Muscle of arm (tissue), 12 donors: ENCODE measurements around the gene INSIG2. TPM values are rescaled to one million over a fixed set of nuclear protein-coding genes. Genes with fewer than 3 reads are reported as not detected.
"Not testable (repeated sequence)": the region's sequence is repeated elsewhere in the genome, so short reads cannot be mapped to it uniquely, and the experiment has no call there.

Experiments used
- DNase-seq: peaks from one replicate; pipeline ENCODE4 v3.0.0-alpha.2; 2013
- polyA plus RNA-seq, 12 donors: library from polyadenylated mRNA; unstranded; fragments of 120-200 nt; gene quantifications; one replicate each; pipeline ENCODE4 v1.2.1, GENCODE V29; 2013; ENCODE audit not compliant: insufficient read length in 12 of 12

INSIG2 gene
- polyA plus RNA-seq, 12 donors = 15.5 to 34.0 (median 21.7) TPM; not detected in 1

- DNase-seq = no peak
Observed at GRCh38 chr2:118056801-118057200, 31.5 kb upstream of the INSIG2 start.

DNA sequence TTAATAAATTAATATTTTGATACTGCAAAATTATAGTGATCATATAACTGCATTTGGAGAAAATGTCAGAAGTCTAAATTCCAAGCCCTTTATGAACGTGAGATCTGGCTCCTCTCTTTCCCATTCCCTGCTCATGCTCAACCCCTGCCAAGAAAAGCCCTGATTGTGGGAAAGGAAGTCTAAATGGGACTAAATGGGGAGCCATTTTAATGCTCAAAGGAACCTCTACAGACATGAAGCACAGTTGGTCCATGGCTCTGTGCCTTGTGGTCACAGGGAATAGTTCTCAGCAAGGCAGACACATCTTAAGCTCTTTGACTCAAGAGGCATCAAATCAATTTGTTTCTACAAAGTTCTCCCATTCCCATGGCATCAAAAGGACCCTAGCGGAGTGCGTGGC is 29.3 kb upstream of the INSIG2 start:
- no peak for DNase-seq

DNA sequence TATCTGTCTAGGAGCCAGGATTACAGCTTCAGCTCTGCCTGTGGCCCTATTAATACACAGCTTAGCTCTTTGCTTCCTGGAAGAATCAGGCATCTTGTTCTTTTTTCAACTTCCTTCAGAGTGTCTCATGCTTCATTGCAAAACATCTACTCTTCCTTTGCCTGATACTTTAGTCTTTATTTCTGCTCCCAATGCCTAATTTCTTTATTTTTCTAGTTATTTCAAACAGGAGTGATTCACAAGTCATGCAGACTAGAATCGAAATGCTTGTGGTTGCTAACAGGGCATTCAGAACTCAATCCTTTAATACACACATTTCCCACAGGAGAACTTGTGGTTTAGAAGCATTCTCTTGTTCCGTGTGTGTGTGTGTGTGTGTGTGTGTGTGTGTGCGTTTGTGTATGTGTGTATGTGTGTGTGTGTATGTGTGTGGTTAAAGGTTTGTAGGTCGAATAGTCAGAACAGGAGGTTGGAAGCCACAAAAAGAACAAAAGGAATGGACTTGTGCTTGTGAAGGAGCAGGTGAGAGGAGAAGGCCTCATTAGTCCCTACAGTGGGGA is 28.3 kb upstream of the INSIG2 start:
- no peak for DNase-seq

DNA sequence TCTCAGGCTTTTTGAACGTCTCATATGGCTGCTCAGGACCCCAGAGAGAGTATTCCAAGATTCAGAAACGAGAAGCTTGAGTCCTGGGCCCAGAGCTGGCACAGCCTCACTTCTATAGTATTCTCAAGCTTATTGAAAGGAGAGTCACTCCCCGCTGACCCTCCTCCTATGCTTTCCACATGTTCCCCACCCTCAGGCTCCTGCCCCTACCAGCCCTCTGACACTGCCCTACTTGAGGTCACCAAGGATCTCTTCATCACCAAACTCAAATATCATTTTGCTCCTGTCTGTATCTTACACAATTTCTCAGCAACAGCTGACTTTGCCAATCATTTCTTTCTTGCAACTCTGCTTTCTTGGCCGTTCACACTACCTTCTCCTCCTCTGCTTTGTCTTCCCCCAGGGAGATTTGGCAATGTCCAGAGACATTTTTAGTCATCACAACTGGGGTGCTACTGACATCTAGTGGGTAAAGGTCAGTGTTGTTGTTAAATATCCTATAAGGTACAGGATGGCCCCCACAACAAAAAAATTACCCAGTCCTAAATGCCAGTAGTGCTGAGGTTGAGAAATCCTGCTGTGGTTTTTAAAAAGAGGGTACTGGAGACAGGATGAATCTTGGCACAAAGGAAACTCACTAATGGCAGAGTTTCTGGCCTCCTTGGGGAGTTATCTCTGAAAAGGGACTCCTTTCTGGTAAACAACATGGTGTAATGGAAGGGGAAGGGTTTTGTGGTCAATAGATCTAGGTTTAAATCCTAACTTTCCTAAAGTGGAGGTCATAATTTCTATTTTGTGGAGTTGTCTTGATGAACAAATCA is 26.9 kb upstream of the INSIG2 start:
- peak; percentile 8 for DNase-seq

DNA sequence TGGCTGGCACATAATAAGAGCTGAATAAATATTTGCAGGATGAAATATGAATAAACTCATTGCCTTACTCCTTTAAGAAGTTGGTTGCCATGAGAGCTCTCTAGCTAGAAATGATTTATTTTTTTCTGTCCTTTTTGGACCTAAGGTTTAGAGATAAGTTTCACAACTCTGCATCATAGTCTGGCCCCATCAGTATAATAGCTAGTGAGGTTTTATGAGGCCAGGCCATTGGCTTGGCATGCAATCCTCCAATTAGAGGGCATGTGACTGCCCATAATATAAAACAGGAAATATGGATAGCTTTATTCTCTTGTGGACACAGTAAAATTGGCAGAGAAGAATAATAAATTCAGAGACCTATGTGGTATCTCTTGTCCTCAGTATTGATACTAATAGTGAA is 26.2 kb upstream of the INSIG2 start:
- DNase-seq = no peak

- DNase-seq = no peak
Observed at GRCh38 chr2:118062669-118063068, 25.6 kb upstream of the INSIG2 start.

GRCh38 chr2:118065015-118065706 is 23.1 kb upstream of the INSIG2 start:
- no peak for DNase-seq

DNA sequence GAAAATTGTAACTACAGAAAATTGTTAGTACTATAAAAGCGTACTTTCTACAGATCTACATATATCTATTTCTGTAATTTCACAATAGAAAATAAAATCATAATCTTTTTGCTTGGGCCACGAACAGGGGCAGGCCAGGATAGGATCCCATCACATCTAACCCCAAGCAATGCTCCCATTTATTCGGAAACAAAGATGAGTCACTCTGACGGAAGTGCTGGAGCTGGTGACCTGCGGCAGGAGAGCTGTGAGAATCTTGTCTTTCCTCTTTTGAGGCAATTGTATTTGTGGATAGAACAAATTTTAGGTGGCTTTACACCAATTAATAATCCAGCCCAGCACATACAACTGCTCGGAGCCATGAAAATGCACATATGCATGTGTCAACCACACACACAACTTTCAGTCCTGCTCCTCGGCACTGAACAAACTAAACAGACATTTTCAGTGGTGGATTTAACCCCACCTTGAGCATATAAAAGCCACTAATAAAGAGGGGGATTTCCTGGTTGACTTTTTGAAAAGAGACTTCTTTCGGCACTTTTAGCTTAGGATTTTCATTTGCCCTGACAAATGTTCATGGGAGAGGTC is 22.3 kb upstream of the INSIG2 start:
- DNase-seq = no peak

- DNase-seq = no peak
Observed at GRCh38 chr2:118077636-118078247, 10.5 kb upstream of the INSIG2 start.

GRCh38 chr2:118078734-118079133 is 9.5 kb upstream of the INSIG2 start:
- no peak for DNase-seq

DNA sequence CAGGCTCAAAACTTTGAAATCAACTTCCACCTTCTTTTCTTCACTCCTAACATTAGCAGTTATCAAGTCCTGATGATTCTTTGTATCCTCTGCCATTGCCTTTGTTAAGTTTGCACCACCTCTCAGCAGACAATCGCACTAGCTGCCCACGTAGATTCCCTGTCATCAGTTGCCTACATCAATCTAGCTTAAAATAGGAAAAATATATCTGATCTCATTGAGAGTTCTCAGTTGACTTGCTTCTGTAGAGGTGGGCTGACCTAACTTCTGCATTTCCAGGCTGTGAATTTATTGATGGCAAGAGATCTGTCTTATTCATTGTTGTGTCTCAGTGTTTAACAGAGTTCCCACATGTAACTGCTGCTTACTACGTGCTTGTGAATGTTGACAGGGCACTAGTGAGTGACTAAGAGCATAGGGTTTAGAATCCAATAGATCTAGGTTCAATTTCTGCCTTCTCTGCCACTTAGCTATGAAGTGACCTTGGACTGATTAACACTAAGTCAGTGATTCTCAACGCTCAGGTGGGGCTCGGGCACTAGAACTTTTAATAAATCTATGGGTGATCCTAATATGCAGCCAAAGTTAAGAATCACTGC is 3.7 kb upstream of the INSIG2 start:
- no peak for DNase-seq

- DNase-seq = no peak
Observed at GRCh38 chr2:118085173-118086023, 2.9 kb upstream of the INSIG2 start.

DNA sequence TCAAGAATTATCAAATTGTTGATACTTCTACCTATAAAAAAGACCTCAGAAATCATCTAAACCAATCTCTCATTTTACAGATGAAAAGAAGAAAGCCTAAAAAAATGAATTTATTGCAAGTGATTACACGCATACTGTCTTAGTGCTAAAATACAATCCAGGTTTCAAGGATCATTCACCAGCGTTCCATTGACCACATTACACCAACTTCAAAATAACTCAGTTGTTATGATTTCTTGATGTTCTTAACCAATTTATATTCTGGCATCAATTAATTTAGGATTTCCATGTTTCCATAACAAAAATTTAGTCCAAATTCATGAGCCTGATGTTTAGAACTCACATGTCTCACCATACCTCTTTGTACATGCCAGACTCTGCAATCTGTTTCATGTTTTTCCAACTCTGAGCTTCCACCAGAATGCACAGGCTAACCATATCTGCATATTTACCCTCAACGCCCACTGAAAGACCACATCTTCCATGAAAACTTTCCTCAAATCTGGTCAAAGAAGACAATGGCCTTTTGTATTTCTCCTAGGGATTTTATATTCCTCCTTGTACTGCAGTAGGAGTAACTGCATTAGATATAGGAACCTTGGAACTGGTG is 2.1 kb upstream of the INSIG2 start:
- no peak for DNase-seq

DNA sequence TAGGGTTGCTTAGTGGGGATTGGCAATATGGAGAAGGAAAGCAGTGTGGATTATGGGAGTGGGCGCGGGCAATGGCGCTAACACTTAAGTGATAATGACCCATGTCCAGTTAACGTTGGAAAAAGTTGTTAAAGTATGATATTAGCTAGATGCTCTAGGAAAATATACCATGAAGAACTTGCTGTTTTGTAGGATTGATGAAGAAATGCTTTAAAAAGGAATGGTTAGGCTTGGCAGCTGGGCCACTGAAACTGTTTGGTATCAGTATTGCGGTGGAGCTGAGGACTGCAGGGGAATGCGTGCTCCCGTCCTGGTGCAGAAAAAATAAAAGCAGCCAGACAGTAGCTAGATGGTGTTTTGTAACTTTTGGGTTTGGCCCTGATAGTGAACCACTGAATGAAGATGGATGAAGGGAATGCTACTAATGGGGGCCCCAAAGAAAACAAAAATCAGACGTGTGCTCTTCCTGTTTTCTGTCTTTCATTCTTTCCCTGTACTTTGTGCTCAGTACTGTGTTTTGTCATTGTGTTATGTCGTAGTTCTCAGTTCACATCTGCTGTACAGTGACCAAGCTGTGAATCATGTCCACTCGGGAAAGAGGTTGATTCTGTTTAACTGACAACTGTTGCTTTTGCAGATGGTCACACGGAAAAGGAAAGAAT is 999 bp downstream of the INSIG2 start:
- peak; percentile 20 for DNase-seq

- DNase-seq = no peak
Observed at GRCh38 chr2:118090387-118091139, 2.3 kb downstream of the INSIG2 start.

- DNase-seq = no peak
Observed at GRCh38 chr2:118091140-118091478, 2.8 kb downstream of the INSIG2 start.

- DNase-seq = no peak
Observed at GRCh38 chr2:118091631-118092030, 3.4 kb downstream of the INSIG2 start.

GRCh38 chr2:118094102-118094501 is 5.8 kb downstream of the INSIG2 start:
- DNase-seq = not testable (repeated sequence)

DNA sequence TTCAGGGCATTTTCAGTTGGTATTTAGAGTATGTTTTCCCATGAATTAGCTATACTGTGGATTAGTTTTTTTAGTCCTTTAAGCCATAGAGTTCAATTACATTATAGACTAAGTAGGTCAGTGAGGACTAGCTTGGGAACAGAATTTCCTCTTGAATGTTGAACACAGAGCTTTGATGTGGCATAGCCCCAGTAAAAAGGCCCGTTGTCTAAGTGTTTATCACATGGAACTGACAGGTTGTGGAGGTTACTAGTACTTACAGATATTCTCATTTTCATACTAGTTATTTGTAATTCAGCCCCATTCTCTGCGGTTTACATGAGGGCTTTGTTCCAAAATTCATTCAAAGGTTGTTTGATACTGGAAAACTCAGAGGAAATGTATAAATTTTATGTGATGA is 6.2 kb downstream of the INSIG2 start:
- no peak for DNase-seq
